ENCODE measurements around the gene PRDX5. TPM values are rescaled to one million over a fixed set of nuclear protein-coding genes. Genes with fewer than 3 reads are reported as not detected.

Gene PRDX5
- 100 to 1,000 TPM; 229 to 668 (median 548) TPM for polyA plus RNA-seq
- long read RNA-seq, donor 1, transcript PRDX5-202 (4 exons, 463 nt), result minor isoform, 8 of 428 reads
- long read RNA-seq, donor 1, transcript PRDX5-201 (6 exons, 893 nt), result major isoform, 270 of 428 reads
- long read RNA-seq, donor 1, partial matches to known transcripts, result 126 of 428 reads
- long read RNA-seq, donor 1, other reads (novel, unspliced or antisense), result 22 of 428 reads
- long read RNA-seq, donor 2, transcript PRDX5-201 (6 exons, 893 nt), result major isoform, 51 of 72 reads
- long read RNA-seq, donor 2, partial matches to known transcripts, result 9 of 72 reads
- long read RNA-seq, donor 2, other reads (novel, unspliced or antisense), result 7 of 72 reads
- long read RNA-seq, donor 3, transcript PRDX5-201 (6 exons, 893 nt), result major isoform, 77 of 166 reads
- long read RNA-seq, donor 3, partial matches to known transcripts, result 86 of 166 reads
- long read RNA-seq, donor 3, other reads (novel, unspliced or antisense), result 0 of 166 reads
- long read RNA-seq, donor 4, partial matches to known transcripts, result 0 of 2 reads
- long read RNA-seq, donor 4, other reads (novel, unspliced or antisense), result 0 of 2 reads
- long read RNA-seq, donor 5, transcript PRDX5-201 (6 exons, 893 nt), result major isoform, 49 of 109 reads
- long read RNA-seq, donor 5, partial matches to known transcripts, result 58 of 109 reads
- long read RNA-seq, donor 5, other reads (novel, unspliced or antisense), result 0 of 109 reads
- long read RNA-seq, donor 6, transcript PRDX5-201 (6 exons, 893 nt), result major isoform, 99 of 169 reads
- long read RNA-seq, donor 6, partial matches to known transcripts, result 55 of 169 reads
- long read RNA-seq, donor 6, other reads (novel, unspliced or antisense), result 9 of 169 reads
- long read RNA-seq, donor 7, result 0 reads
- long read RNA-seq, donor 8, transcript PRDX5-201 (6 exons, 893 nt), result major isoform, 14 of 15 reads
- long read RNA-seq, donor 8, partial matches to known transcripts, result 0 of 15 reads
- long read RNA-seq, donor 8, other reads (novel, unspliced or antisense), result 0 of 15 reads
- long read RNA-seq, donor 9, transcript PRDX5-201 (6 exons, 893 nt), result major isoform, 27 of 27 reads
- long read RNA-seq, donor 9, partial matches to known transcripts, result 0 of 27 reads
- long read RNA-seq, donor 9, other reads (novel, unspliced or antisense), result 0 of 27 reads
- long read RNA-seq, donor 10, transcript PRDX5-201 (6 exons, 893 nt), result major isoform, 137 of 215 reads
- long read RNA-seq, donor 10, transcript PRDX5-202 (4 exons, 463 nt), result minor isoform, 5 of 215 reads
- long read RNA-seq, donor 10, partial matches to known transcripts, result 61 of 215 reads
- long read RNA-seq, donor 10, other reads (novel, unspliced or antisense), result 11 of 215 reads

GRCh38 chr11:64317961-64318765 lies at the start of gene PRDX5:
TSS of gene PRDX5 (plus strand) at chr11:64318121. CDS start at chr11:64318216, 95 bp downstream.
- FAIRE-seq (no peak), DNase-seq (peak; percentile 98)
- Histone ChIP-seq H3K27ac (ENCODE audit: low read depth in 1 of 3, low read length in 2 of 3) (peak within 1 kb of the TSS; percentile 96 to 98 (median 98)), H3K4me1 (ENCODE audit: control insufficient read depth in 3 of 3, insufficient read depth in 2 of 3, low read depth in 1 of 3, low read length in 2 of 3) (peaks cover 0 to 49% (median 3%) of the 10 kb centered on the region in 3 donors), H3K9me3 (ENCODE audit: control insufficient read depth in 2 of 2, insufficient read depth in 1 of 2, low read depth in 1 of 2, low read length in 1 of 2) (no peaks in the 10 kb centered on the region), H3K4me3 (ENCODE audit: low read depth in 1 of 3, low read length in 3 of 3) (peak within 1 kb of the TSS; percentile 55 to 94 (median 87)), H3K36me3 (ENCODE audit: control insufficient read depth in 3 of 3, insufficient read depth in 2 of 3, low read depth in 1 of 3, low read length in 3 of 3) (peaks cover 0 to 79% (median 13%) of the 10 kb centered on the region in 3 donors), H3K27me3 (ENCODE audit: control insufficient read depth in 3 of 3, insufficient read depth in 3 of 3, low read length in 3 of 3) (no peaks in the 10 kb centered on the region)
- 0 to 1% (median 1%) methylated on average over 59 to 61 of the region's 61 CpGs for WGBS, 3 donors

DNA sequence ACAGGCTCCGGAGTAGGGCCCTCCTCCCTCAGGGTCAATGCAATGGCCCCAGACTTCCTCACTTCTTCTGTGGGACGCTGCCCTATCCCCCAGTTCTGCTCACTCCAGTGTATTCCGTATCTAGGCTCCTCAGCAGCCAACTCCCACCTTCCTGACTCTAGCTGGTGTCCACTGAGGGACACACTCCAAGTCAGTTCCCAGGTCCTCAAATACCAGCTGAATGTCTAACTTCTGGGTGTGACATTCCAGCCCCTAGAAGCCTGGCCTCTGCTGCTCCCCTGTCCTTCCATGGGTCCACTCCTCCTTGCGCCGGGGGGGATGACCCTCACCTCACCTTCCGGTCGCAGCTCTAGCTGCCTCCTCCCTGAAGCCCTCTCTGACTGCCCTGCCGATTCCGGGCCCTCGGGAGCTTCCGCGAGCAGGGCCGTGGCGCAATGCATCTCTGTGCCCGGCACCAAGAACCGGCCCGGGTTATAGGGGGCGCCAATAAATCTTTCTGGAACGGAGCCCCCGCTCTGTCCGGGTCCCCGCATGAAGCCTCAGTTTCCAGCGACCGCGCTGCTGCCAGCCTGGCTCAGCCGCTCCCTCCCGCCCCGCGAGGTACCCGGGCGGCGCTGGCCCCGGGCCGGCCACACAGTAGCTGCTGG lies 48.9 kb upstream of the PRDX5 start:
- Histone ChIP-seq H3K36me3 (ENCODE audit: control insufficient read depth in 3 of 3, insufficient read depth in 2 of 3, low read depth in 1 of 3, low read length in 3 of 3) (peaks cover 4 to 62% (median 18%) of the 10 kb centered on the region in 3 donors), H3K27me3 (ENCODE audit: control insufficient read depth in 3 of 3, insufficient read depth in 3 of 3, low read length in 3 of 3) (no peaks in the 10 kb centered on the region), H3K9me3 (ENCODE audit: control insufficient read depth in 2 of 2, insufficient read depth in 1 of 2, low read depth in 1 of 2, low read length in 1 of 2) (no peaks in the 10 kb centered on the region), H3K27ac (ENCODE audit: low read depth in 1 of 3, low read length in 2 of 3) (peak overlapping the region; percentile 83 to 87 (median 84)), H3K4me1 (ENCODE audit: control insufficient read depth in 3 of 3, insufficient read depth in 2 of 3, low read depth in 1 of 3, low read length in 2 of 3) (peaks cover 0 to 39% (median 4%) of the 10 kb centered on the region in 3 donors), H3K4me3 (ENCODE audit: low read depth in 1 of 3, low read length in 3 of 3) (peak overlapping the region; percentile 44 to 59 (median 59))
- no peak for FAIRE-seq
- peak; percentile 59 to 66 for DNase-seq
- WGBS, 3 donors, result 1% methylated on average over 30 to 34 of the region's 34 CpGs

- H3K4me1 ChIP-seq (ENCODE audit: control insufficient read depth in 3 of 3, insufficient read depth in 2 of 3, low read depth in 1 of 3, low read length in 2 of 3), result peaks cover 0 to 39% (median 4%) of the 10 kb centered on the region in 3 donors
- H3K27me3 ChIP-seq (ENCODE audit: control insufficient read depth in 3 of 3, insufficient read depth in 3 of 3, low read length in 3 of 3), result no peaks in the 10 kb centered on the region
- peak overlapping the region; percentile 59 to 65 (median 59) for H3K4me3 ChIP-seq (ENCODE audit: low read depth in 1 of 3, low read length in 3 of 3)
- DNase-seq, result peak; percentile 99
- no peak for FAIRE-seq
- peaks cover 4 to 56% (median 13%) of the 10 kb centered on the region in 3 donors for H3K36me3 ChIP-seq (ENCODE audit: control insufficient read depth in 3 of 3, insufficient read depth in 2 of 3, low read depth in 1 of 3, low read length in 3 of 3)
- WGBS, 3 donors, result 0% methylated on average over 48 to 58 of the region's 58 CpGs
- H3K27ac ChIP-seq (ENCODE audit: low read depth in 1 of 3, low read length in 2 of 3), result peak overlapping the region; percentile 83 to 92 (median 87)
- no peaks in the 10 kb centered on the region for H3K9me3 ChIP-seq (ENCODE audit: control insufficient read depth in 2 of 2, insufficient read depth in 1 of 2, low read depth in 1 of 2, low read length in 1 of 2)
Measured at GRCh38 chr11:64269540-64270220, 48.2 kb upstream of the PRDX5 start.

- Histone ChIP-seq H3K4me1 (ENCODE audit: control insufficient read depth in 3 of 3, insufficient read depth in 2 of 3, low read depth in 1 of 3, low read length in 2 of 3) (peaks cover 0 to 23% (median 2%) of the 10 kb centered on the region in 3 donors), H3K36me3 (ENCODE audit: control insufficient read depth in 3 of 3, insufficient read depth in 2 of 3, low read depth in 1 of 3, low read length in 3 of 3) (peaks cover 7 to 57% (median 10%) of the 10 kb centered on the region in 3 donors), H3K27ac (ENCODE audit: low read depth in 1 of 3, low read length in 2 of 3) (no peak overlapping the region), H3K4me3 (ENCODE audit: low read depth in 1 of 3, low read length in 3 of 3) (no peak overlapping the region), H3K27me3 (ENCODE audit: control insufficient read depth in 3 of 3, insufficient read depth in 3 of 3, low read length in 3 of 3) (no peaks in the 10 kb centered on the region), H3K9me3 (ENCODE audit: control insufficient read depth in 2 of 2, insufficient read depth in 1 of 2, low read depth in 1 of 2, low read length in 1 of 2) (no peaks in the 10 kb centered on the region)
- WGBS, 3 donors, result 91 to 95% (median 94%) methylated on average over 15 of the region's 15 CpGs
- DNase-seq (no peak), FAIRE-seq (no peak)
Measured at GRCh38 chr11:64275031-64275800, 42.7 kb upstream of the PRDX5 start.

DNA sequence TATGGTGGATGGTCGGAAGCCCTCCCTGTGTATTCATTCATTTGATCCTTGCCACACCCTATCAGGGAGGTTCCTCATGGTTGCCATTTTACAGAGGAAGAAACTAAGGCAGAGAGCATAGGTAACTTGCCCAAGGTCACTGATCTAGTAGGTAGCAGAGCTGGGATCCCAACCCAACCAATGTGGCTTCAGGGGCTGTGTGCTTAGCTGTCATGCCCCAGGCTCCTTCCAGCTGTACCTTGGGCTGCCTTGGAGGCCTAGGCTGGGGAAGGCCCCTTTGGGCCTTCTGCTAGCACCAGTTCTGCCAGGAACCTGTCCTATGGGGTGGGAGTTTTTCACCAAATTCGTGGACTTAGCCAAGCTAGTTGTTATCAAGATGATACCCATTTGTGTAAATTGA lies 42.1 kb upstream of the PRDX5 start:
- Histone ChIP-seq H3K4me3 (ENCODE audit: low read depth in 1 of 3, low read length in 3 of 3) (no peak overlapping the region), H3K4me1 (ENCODE audit: control insufficient read depth in 3 of 3, insufficient read depth in 2 of 3, low read depth in 1 of 3, low read length in 2 of 3) (peaks cover 0 to 23% (median 2%) of the 10 kb centered on the region in 3 donors), H3K36me3 (ENCODE audit: control insufficient read depth in 3 of 3, insufficient read depth in 2 of 3, low read depth in 1 of 3, low read length in 3 of 3) (peaks cover 7 to 61% (median 10%) of the 10 kb centered on the region in 3 donors), H3K27ac (ENCODE audit: low read depth in 1 of 3, low read length in 2 of 3) (no peak overlapping the region), H3K9me3 (ENCODE audit: control insufficient read depth in 2 of 2, insufficient read depth in 1 of 2, low read depth in 1 of 2, low read length in 1 of 2) (no peaks in the 10 kb centered on the region), H3K27me3 (ENCODE audit: control insufficient read depth in 3 of 3, insufficient read depth in 3 of 3, low read length in 3 of 3) (no peaks in the 10 kb centered on the region)
- FAIRE-seq (no peak), DNase-seq (no peak)
- WGBS, 3 donors, result 82 to 93% (median 85%) methylated on average over 2 of the region's 2 CpGs

- Histone ChIP-seq H3K4me1 (ENCODE audit: control insufficient read depth in 3 of 3, insufficient read depth in 2 of 3, low read depth in 1 of 3, low read length in 2 of 3) (peaks cover 0 to 19% (median under 1%) of the 10 kb centered on the region in 3 donors), H3K27ac (ENCODE audit: low read depth in 1 of 3, low read length in 2 of 3) (no peak overlapping the region), H3K4me3 (ENCODE audit: low read depth in 1 of 3, low read length in 3 of 3) (no peak overlapping the region), H3K36me3 (ENCODE audit: control insufficient read depth in 3 of 3, insufficient read depth in 2 of 3, low read depth in 1 of 3, low read length in 3 of 3) (peaks cover 7 to 69% (median 10%) of the 10 kb centered on the region in 3 donors), H3K9me3 (ENCODE audit: control insufficient read depth in 2 of 2, insufficient read depth in 1 of 2, low read depth in 1 of 2, low read length in 1 of 2) (no peaks in the 10 kb centered on the region), H3K27me3 (ENCODE audit: control insufficient read depth in 3 of 3, insufficient read depth in 3 of 3, low read length in 3 of 3) (no peaks in the 10 kb centered on the region)
- FAIRE-seq (no peak), DNase-seq (peak in 1 of 2 donors; percentile 46)
- WGBS, 3 donors, result 81 to 87% (median 84%) methylated on average over 15 to 17 of the region's 17 CpGs
Measured at GRCh38 chr11:64276653-64277431, 41.1 kb upstream of the PRDX5 start.
